DMS53 treated with DMSO at 0.1 percent for 48 hours (cell line): Measurements from ENCODE around the gene AFP.
A peak's percentile ranks its signal among the peaks of the same experiment; 100 is the strongest.

Source experiments
- DNase-seq: peaks from one replicate; lab custom pipeline; 2025; ENCODE audit not compliant: unreplicated experiment; lab: John Stamatoyannopoulos, UW

The AFP gene

GRCh38 chr4:73436674-73437557 is 895 bp downstream of the AFP start:
- no peak for DNase-seq

GRCh38 chr4:73437558-73437956 is 1.5 kb downstream of the AFP start:
- DNase-seq: no peak

GRCh38 chr4:73438048-73438447 is 2.0 kb downstream of the AFP start:
- DNase-seq: no peak

- no peak for DNase-seq
Measured at GRCh38 chr4:73438582-73439215, 2.7 kb downstream of the AFP start.

GRCh38 chr4:73439445-73439844 is 3.4 kb downstream of the AFP start:
- DNase-seq: no peak

- DNase-seq: no peak
Measured at GRCh38 chr4:73439991-73440390, 4.0 kb downstream of the AFP start.

- no peak for DNase-seq
Measured at GRCh38 chr4:73440653-73441052, 4.6 kb downstream of the AFP start.

GRCh38 chr4:73442275-73442674 is 6.3 kb downstream of the AFP start:
- DNase-seq: no peak

- DNase-seq: no peak
Measured at GRCh38 chr4:73443224-73443623, 7.2 kb downstream of the AFP start.

- DNase-seq: no peak
Measured at GRCh38 chr4:73445383-73446335, 9.6 kb downstream of the AFP start.

- DNase-seq: peak; percentile 50
Measured at GRCh38 chr4:73446336-73446938, 10.4 kb downstream of the AFP start.

GRCh38 chr4:73447671-73448070 is 11.7 kb downstream of the AFP start:
- DNase-seq: no peak

- no peak for DNase-seq
Measured at GRCh38 chr4:73448448-73449203, 12.6 kb downstream of the AFP start.

- peak; percentile 78 for DNase-seq
Measured at GRCh38 chr4:73450398-73451004, 14.5 kb downstream of the AFP start.

- DNase-seq: no peak
Measured at GRCh38 chr4:73451404-73451803, 15.4 kb downstream of the AFP start.

- no peak for DNase-seq
Measured at GRCh38 chr4:73451981-73452747, 16.1 kb downstream of the AFP start.

GRCh38 chr4:73452953-73453700 is 17.1 kb downstream of the AFP start:
- DNase-seq: no peak

GRCh38 chr4:73453701-73454005 is 17.6 kb downstream of the AFP start:
- DNase-seq: no peak

GRCh38 chr4:73454920-73455319 is 18.9 kb downstream of the AFP start:
- no peak for DNase-seq
